ENCODE data around the gene ZNF330.

DNA sequence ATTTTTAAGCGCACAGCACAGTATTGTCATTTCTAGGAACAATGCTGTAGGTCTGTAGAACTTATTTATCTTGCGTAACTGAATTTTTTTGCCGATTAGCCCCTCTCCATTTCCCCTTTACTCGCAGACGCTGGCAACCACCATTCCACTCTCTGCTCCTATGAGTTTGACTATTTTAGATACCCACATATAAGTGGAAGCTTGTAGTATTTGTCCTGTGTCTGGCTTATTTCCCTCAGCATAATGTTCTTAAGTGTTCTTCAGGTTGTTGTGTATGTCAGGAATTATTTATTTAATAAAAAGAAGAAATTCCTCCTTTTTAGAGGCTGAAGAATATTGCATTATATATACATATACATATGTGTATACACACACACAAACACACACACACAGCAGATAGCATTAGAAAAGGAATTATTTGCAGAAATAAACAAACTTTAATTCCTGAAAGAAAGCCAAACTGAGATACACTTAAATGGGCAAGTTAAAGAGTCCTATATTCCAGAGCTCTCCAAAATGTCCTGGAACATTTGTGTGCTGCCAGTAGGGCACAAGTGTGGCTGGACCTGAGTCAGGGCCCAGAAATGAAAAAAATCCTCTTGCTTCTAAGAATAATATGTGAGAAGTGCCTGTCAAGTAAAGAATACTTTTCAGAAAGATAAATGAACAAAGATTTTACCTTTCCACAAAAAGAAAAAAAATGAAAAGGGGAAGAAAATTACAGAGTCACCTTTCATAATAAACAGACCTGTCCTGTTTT lies 4.5 kb upstream of the ZNF330 start:
- TF ChIP-seq CEBPB (IDR thresholded peaks at IDR 0.05) (no peak), YY1 (IDR thresholded peaks at IDR 0.05; ENCODE audit: low read depth) (no peak)

Measured in Ishikawa (cell line).